HS-5 (cell line): ENCODE measurements around the gene LRRC8A.
"Not testable (repeated sequence)": the region's sequence is repeated elsewhere in the genome, so short reads cannot be mapped to it uniquely, and the experiment has no call there.

Experiments
- DNase-seq: peaks from one replicate; pipeline ENCODE4 v3.0.0-alpha.2; 2012; ENCODE audit warnings: low read depth

The LRRC8A gene

GRCh38 chr9:128881884-128882676, at the start of gene LRRC8A, which contains the start of gene KYAT1:
LRRC8A (plus strand) TSS chr9:128882133; CDS start chr9:128907165, 25,032 bp downstream.
KYAT1 (minus strand) TSS chr9:128881950; CDS start chr9:128845405, 36,545 bp downstream.
- peak; percentile 79 for DNase-seq

GRCh38 chr9:128833696-128834095, 48.2 kb upstream of the LRRC8A start:
- no peak for DNase-seq

GRCh38 chr9:128835246-128836210, 46.4 kb upstream of the LRRC8A start:
- no peak for DNase-seq

GRCh38 chr9:128836509-128837145, 45.3 kb upstream of the LRRC8A start:
- no peak for DNase-seq

- no peak for DNase-seq
Observed at GRCh38 chr9:128838338-128838737, 43.6 kb upstream of the LRRC8A start.

- no peak for DNase-seq
Observed at GRCh38 chr9:128840524-128840923, 41.4 kb upstream of the LRRC8A start.

GRCh38 chr9:128841694-128842492, 40.0 kb upstream of the LRRC8A start:
- DNase-seq = no peak

GRCh38 chr9:128843171-128843570, 38.8 kb upstream of the LRRC8A start:
- not testable (repeated sequence) for DNase-seq

- DNase-seq = no peak
Observed at GRCh38 chr9:128845186-128845931, 36.6 kb upstream of the LRRC8A start.

GRCh38 chr9:128846680-128847030, 35.3 kb upstream of the LRRC8A start:
- DNase-seq = no peak

- no peak for DNase-seq
Observed at GRCh38 chr9:128847803-128848202, 34.1 kb upstream of the LRRC8A start.

GRCh38 chr9:128851024-128851423, 30.9 kb upstream of the LRRC8A start:
- not testable (repeated sequence) for DNase-seq

GRCh38 chr9:128851779-128852600, 29.9 kb upstream of the LRRC8A start:
- DNase-seq = not testable (repeated sequence)

- DNase-seq = not testable (repeated sequence)
Observed at GRCh38 chr9:128852646-128853045, 29.3 kb upstream of the LRRC8A start.

GRCh38 chr9:128854454-128854853, 27.5 kb upstream of the LRRC8A start:
- DNase-seq = not testable (repeated sequence)

GRCh38 chr9:128858476-128858875, 23.5 kb upstream of the LRRC8A start:
- DNase-seq = not testable (repeated sequence)

GRCh38 chr9:128860937-128861336, 21.0 kb upstream of the LRRC8A start:
- DNase-seq = no peak

- no peak for DNase-seq
Observed at GRCh38 chr9:128861501-128861900, 20.4 kb upstream of the LRRC8A start.

GRCh38 chr9:128862401-128862851, 19.5 kb upstream of the LRRC8A start:
- DNase-seq = no peak

GRCh38 chr9:128863647-128864046, 18.3 kb upstream of the LRRC8A start:
- DNase-seq = no peak
